Measurements from ENCODE around the gene PCBP2. TPM values are rescaled to one million over a fixed set of nuclear protein-coding genes. Genes with fewer than 3 reads are reported as not detected.

PCBP2 gene
- total RNA-seq, 1 experiment from 2014 or later, result 981 TPM

DNA sequence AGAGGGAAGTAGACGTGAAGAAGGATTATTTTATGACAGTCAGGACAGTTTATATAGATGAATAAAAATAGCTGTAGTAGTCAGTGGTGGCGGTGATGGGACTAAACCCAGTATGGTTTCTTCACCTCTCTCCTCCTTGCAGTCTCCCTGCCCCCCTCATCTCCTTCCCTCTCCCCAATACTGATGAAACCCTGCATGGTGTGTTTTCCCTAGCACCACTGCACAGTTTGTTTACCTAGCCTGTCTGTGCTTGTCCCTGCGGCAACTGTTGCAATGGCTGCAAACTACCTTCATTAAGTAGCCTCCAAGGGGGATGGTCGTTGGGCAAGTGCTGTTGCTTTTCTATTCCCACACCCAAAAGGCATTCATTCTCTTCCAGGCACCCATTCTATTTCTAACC, 14.7 kb downstream of the PCBP2 start (continued):
- TF ChIP-seq, protein P1, sequence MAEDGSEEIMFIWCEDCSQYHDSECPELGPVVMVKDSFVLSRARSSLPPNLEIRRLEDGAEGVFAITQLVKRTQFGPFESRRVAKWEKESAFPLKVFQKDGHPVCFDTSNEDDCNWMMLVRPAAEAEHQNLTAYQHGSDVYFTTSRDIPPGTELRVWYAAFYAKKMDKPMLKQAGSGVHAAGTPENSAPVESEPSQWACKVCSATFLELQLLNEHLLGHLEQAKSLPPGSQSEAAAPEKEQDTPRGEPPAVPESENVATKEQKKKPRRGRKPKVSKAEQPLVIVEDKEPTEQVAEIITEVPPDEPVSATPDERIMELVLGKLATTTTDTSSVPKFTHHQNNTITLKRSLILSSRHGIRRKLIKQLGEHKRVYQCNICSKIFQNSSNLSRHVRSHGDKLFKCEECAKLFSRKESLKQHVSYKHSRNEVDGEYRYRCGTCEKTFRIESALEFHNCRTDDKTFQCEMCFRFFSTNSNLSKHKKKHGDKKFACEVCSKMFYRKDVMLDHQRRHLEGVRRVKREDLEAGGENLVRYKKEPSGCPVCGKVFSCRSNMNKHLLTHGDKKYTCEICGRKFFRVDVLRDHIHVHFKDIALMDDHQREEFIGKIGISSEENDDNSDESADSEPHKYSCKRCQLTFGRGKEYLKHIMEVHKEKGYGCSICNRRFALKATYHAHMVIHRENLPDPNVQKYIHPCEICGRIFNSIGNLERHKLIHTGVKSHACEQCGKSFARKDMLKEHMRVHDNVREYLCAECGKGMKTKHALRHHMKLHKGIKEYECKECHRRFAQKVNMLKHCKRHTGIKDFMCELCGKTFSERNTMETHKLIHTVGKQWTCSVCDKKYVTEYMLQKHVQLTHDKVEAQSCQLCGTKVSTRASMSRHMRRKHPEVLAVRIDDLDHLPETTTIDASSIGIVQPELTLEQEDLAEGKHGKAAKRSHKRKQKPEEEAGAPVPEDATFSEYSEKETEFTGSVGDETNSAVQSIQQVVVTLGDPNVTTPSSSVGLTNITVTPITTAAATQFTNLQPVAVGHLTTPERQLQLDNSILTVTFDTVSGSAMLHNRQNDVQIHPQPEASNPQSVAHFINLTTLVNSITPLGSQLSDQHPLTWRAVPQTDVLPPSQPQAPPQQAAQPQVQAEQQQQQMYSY (CRISPR knock-in tag; IDR thresholded peaks at IDR 0.05), result no peak
- TF ChIP-seq ZNF263 (CRISPR knock-in tag; IDR thresholded peaks at IDR 0.05; ENCODE audit: low read depth) (no peak), ZNF219 (CRISPR knock-in tag; IDR thresholded peaks at IDR 0.05; ENCODE audit: borderline replicate concordance) (no peak), NR2C2 (CRISPR knock-in tag; IDR thresholded peaks at IDR 0.05) (no peak), TEAD4 (CRISPR knock-in tag; IDR thresholded peaks at IDR 0.05) (no peak), CBFB (CRISPR knock-in tag; IDR thresholded peaks at IDR 0.05; ENCODE audit: low read depth) (no peak)

GRCh38 chr12:53467082-53467481, 15.2 kb downstream of the PCBP2 start:
- Mint-ChIP-seq H3K36me3 (peaks cover 94% of the 10 kb centered on the region), H3K27ac (peak overlapping the region; percentile 66; the same call in 1 of the 2 replicates), H3K27me3 (ENCODE audit: low read depth) (no peaks in the 10 kb centered on the region), H3K4me1 (peaks cover 22% of the 10 kb centered on the region), H3K4me3 (no peak overlapping the region), H3K9me3 (no peaks in the 10 kb centered on the region)
- DNase-seq (ENCODE audit: low spot score) (no peak), ATAC-seq (no peak)
- TF ChIP-seq EMX1 (CRISPR knock-in tag; IDR thresholded peaks at IDR 0.05), result no peak
- TF ChIP-seq CREB1 (CRISPR knock-in tag; IDR thresholded peaks at IDR 0.05), result no peak
- no peak for TF ChIP-seq SMAD3 (CRISPR knock-in tag; IDR thresholded peaks at IDR 0.05; ENCODE audit: borderline replicate concordance)
- no peak for TF ChIP-seq ETV6 (CRISPR knock-in tag; IDR thresholded peaks at IDR 0.05)
- no peak for TF ChIP-seq RORB (CRISPR knock-in tag; IDR thresholded peaks at IDR 0.05)
- TF ChIP-seq AFF4 (CRISPR knock-in tag; IDR thresholded peaks at IDR 0.05; ENCODE audit: borderline replicate concordance), result no peak
- TF ChIP-seq, protein P2, sequence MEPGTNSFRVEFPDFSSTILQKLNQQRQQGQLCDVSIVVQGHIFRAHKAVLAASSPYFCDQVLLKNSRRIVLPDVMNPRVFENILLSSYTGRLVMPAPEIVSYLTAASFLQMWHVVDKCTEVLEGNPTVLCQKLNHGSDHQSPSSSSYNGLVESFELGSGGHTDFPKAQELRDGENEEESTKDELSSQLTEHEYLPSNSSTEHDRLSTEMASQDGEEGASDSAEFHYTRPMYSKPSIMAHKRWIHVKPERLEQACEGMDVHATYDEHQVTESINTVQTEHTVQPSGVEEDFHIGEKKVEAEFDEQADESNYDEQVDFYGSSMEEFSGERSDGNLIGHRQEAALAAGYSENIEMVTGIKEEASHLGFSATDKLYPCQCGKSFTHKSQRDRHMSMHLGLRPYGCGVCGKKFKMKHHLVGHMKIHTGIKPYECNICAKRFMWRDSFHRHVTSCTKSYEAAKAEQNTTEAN (CRISPR knock-in tag; IDR thresholded peaks at IDR 0.05), result no peak
- no peak for TF ChIP-seq ZMAT4 (CRISPR knock-in tag; IDR thresholded peaks at IDR 0.05)
- no peak for TF ChIP-seq MYBL2 (CRISPR knock-in tag; IDR thresholded peaks at IDR 0.05)
- TF ChIP-seq ZNF232 (CRISPR knock-in tag; IDR thresholded peaks at IDR 0.05), result no peak
- TF ChIP-seq, protein P3, sequence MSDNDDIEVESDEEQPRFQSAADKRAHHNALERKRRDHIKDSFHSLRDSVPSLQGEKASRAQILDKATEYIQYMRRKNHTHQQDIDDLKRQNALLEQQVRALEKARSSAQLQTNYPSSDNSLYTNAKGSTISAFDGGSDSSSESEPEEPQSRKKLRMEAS (CRISPR knock-in tag; IDR thresholded peaks at IDR 0.05), result no peak
- no peak for TF ChIP-seq ZNF138 (CRISPR knock-in tag; conservative IDR thresholded peaks at IDR 0.05)
- no peak for TF ChIP-seq ZNF512 (CRISPR knock-in tag; IDR thresholded peaks at IDR 0.05; ENCODE audit: borderline replicate concordance)
- TF ChIP-seq TCF7 (CRISPR knock-in tag; IDR thresholded peaks at IDR 0.05; ENCODE audit: low read depth), result no peak
- TF ChIP-seq, protein P4, sequence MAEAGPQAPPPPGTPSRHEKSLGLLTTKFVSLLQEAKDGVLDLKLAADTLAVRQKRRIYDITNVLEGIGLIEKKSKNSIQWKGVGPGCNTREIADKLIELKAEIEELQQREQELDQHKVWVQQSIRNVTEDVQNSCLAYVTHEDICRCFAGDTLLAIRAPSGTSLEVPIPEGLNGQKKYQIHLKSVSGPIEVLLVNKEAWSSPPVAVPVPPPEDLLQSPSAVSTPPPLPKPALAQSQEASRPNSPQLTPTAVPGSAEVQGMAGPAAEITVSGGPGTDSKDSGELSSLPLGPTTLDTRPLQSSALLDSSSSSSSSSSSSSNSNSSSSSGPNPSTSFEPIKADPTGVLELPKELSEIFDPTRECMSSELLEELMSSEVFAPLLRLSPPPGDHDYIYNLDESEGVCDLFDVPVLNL (CRISPR knock-in tag; IDR thresholded peaks at IDR 0.05; ENCODE audit: borderline replicate concordance, low read depth), result no peak
- ChIA-PET POLR2A (no interaction called here), CTCF (no interaction called here)
